Large intestine (tissue), 3 donors: ENCODE measurements around the gene PRKN. TPM values are rescaled to one million over a fixed set of nuclear protein-coding genes. Genes with fewer than 3 reads are reported as not detected.
A peak's percentile ranks its signal among the peaks of the same experiment; 100 is the strongest.

ENCODE experiments used
- DNase-seq, 2 donors: peaks; one replicate each; pipeline versions ENCODE4 v3.0.0 to v3.0.0-alpha.2; 2013
- H3K27ac ChIP-seq: one replicate; pipeline ENCODE4 v1.5.1; 2013; ENCODE audit warnings: low read length
- H3K27me3 ChIP-seq: 2 replicates; pipeline ENCODE4 v1.6.1; 2013; ENCODE audit warnings: low read length; ENCODE audit not compliant: control insufficient read depth, insufficient read depth
- H3K36me3 ChIP-seq: 2 replicates; pipeline ENCODE4 v1.6.1; 2013; ENCODE audit warnings: low read length; ENCODE audit not compliant: control insufficient read depth, insufficient read depth
- H3K4me1 ChIP-seq: one replicate; pipeline ENCODE4 v1.6.1; 2013; ENCODE audit warnings: low read length; ENCODE audit not compliant: control insufficient read depth, insufficient read depth
- H3K4me3 ChIP-seq: one replicate; pipeline ENCODE4 v1.5.1; 2013; ENCODE audit warnings: low read length
- H3K9me3 ChIP-seq: one replicate; pipeline ENCODE4 v1.6.1; 2013; ENCODE audit warnings: mild to moderate bottlenecking, low read depth, low read length, moderate library complexity; ENCODE audit not compliant: control insufficient read depth
- WGBS: methylation state at CpG from one replicate; pipeline ENCODE4 v1.1.5; 2013; ENCODE audit warnings: low lambda C conversion rate; ENCODE audit not compliant: insufficient coverage; 5-methylcytosine and 5-hydroxymethylcytosine counted together
- polyA plus RNA-seq: library from polyadenylated mRNA; unstranded; fragments of 120-200 nt; gene quantifications from one replicate; pipeline ENCODE4 v1.2.1, GENCODE V29; 2013

The PRKN gene
- polyA plus RNA-seq, 1 donor = 2.5 TPM

DNA sequence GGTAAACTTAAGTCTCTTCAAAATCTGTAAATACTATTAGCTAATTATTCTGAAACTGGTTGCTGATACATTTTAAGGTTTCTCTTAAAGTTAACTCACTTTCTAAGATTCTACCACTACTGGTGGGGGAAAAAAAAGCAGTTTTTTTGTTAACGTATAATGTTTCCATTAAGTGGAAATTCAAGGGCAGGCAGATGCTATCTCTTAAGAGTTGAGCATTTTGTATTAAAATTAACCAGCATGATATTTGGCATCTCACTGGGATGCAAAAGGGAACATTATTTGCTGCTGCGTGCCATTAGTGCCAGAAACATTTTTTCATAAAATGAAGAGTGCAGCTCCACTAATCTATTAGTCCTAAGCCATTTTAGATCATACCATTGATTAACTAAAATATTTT, 246.2 kb downstream of the PRKN start:
- Histone ChIP-seq H3K9me3 (no peaks in the 10 kb centered on the region), H3K27me3 (no peaks in the 10 kb centered on the region), H3K36me3 (no peaks in the 10 kb centered on the region), H3K4me3 (no peak overlapping the region), H3K27ac (no peak overlapping the region), H3K4me1 (no peaks in the 10 kb centered on the region)
- DNase-seq = no peak
- WGBS = no CpG with 5 or more reads among the region's 2 CpGs

DNA sequence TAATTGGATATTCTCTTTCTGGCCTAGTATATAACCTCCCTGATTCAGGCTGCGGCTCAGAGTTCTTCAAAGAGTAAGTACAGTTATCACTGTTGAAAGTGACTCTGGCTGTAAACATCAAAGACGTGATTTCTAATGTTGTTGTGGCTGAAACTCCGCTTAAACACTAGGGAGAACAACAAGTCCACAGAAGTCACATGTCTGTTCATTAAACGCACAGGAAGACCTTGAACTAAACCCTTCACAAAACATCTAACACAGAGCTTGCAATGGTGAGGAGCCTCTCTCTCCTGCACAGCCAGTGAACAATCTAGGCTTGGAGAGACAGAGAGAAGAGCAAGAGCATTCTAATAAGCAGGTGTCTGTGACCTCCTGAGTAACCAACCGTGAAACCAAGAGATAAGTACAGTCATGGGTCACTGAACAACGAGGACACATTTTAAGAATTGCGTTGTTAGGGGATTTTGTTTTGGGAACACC, 249.3 kb downstream of the PRKN start:
- 60% methylated on average over 1 of the region's 7 CpGs for WGBS
- H3K27me3 ChIP-seq = no peaks in the 10 kb centered on the region
- no peaks in the 10 kb centered on the region for H3K9me3 ChIP-seq
- H3K36me3 ChIP-seq = no peaks in the 10 kb centered on the region
- no peak overlapping the region for H3K4me3 ChIP-seq
- H3K27ac ChIP-seq = no peak overlapping the region
- DNase-seq = no peak
- no peaks in the 10 kb centered on the region for H3K4me1 ChIP-seq

DNA sequence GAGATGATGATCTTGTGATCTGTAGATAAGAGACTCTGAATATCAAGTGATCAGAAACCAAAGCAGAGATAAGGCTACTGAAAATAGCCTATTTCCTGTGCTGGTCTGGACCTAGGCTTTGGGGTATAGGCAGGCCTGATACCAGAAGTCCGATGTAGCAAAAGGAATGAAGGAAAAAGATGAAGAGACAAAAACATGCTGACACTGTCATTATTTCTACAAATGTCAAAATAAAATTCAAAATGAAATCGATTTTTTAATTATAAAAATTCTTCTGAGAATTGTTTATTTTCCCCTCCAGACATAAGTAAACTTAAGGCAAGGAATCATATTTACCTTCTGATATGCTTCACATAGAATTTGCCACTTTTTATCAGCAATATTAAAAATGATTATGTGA, 252.8 kb downstream of the PRKN start:
- Histone ChIP-seq H3K27me3 (no peaks in the 10 kb centered on the region), H3K9me3 (no peaks in the 10 kb centered on the region), H3K4me3 (no peak overlapping the region), H3K27ac (no peak overlapping the region), H3K4me1 (no peaks in the 10 kb centered on the region), H3K36me3 (no peaks in the 10 kb centered on the region)
- WGBS = 80% methylated on average over 2 of the region's 2 CpGs
- DNase-seq = no peak

DNA sequence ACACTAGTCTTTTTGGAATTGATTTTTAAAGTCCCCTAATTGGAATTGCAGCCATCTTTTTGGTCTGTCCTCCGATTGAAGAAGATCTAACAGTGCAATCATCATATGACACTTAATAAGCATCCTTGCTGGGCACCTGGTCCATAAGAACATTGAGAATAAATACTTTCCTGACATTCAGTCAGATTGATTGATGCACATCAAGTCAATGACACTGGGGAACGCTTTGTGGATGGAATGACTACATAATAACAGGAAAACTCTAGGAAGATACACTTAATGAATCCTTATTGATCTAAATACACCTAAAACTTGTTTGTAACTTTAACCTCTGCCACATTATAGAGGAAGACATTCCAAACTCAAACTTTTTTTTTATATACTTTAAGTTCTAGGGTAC, 255.7 kb downstream of the PRKN start:
- H3K27ac ChIP-seq = no peak overlapping the region
- H3K9me3 ChIP-seq = no peaks in the 10 kb centered on the region
- no peaks in the 10 kb centered on the region for H3K36me3 ChIP-seq
- no peak for DNase-seq
- no peaks in the 10 kb centered on the region for H3K4me1 ChIP-seq
- H3K27me3 ChIP-seq = no peaks in the 10 kb centered on the region
- H3K4me3 ChIP-seq = no peak overlapping the region
- WGBS = 83% methylated on average over 1 of the region's 2 CpGs

- Histone ChIP-seq H3K4me1 (no peaks in the 10 kb centered on the region), H3K27ac (no peak overlapping the region), H3K36me3 (no peaks in the 10 kb centered on the region), H3K9me3 (no peaks in the 10 kb centered on the region), H3K4me3 (no peak overlapping the region), H3K27me3 (no peaks in the 10 kb centered on the region)
- peak in 1 of 2 donors; percentile 23 for DNase-seq
- WGBS = no CpG with 5 or more reads among the region's 2 CpGs
These were observed 259.2 kb downstream of the PRKN start for GRCh38 chr6:162468326-162468725.

- H3K9me3 ChIP-seq = no peaks in the 10 kb centered on the region
- H3K4me1 ChIP-seq = no peaks in the 10 kb centered on the region
- H3K27me3 ChIP-seq = no peaks in the 10 kb centered on the region
- no peak overlapping the region for H3K27ac ChIP-seq
- no peak overlapping the region for H3K4me3 ChIP-seq
- DNase-seq = no peak
- no peaks in the 10 kb centered on the region for H3K36me3 ChIP-seq
- WGBS = 0% methylated on average over 1 of the region's 9 CpGs
These were observed 259.9 kb downstream of the PRKN start for GRCh38 chr6:162467679-162468078.

DNA sequence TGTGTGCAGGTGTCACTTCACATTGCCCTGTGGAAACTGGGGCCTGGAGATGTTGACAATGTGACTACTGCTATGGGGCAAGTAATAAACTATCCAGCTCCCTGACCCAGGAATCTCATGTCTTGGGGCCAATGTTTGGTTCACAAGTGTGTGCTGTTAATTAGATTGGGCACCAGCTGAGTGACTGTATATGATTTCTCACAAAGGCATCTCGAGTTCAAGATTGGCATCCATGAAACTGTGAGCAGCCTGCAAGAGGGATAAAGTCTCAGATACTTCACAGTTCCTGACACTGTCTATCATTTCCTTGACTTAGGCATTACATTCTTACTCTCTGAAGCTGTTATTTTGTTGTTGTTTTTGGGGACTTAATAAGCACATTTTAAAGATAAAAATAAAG, 264.0 kb downstream of the PRKN start:
- no CpG with 5 or more reads among the region's 1 CpG for WGBS

DNA sequence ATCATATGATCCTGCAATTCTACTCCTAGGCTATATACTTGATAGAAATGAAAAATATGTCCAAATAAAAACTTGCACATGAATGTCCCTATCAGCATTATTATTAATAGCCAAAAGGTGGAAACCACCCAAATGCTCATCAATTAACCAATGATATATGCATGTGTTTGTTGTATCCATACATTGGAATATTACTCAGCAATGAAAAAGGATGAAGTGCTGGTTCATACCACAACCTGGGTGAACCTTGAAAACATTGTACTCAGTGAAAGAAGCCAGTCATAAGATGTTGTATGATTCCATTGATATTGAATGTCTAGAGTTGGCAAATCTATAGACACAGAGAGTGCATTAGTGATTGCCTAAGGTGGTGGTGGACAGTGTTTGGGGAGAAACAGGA, 267.6 kb downstream of the PRKN start:
- H3K36me3 ChIP-seq = no peaks in the 10 kb centered on the region
- no peaks in the 10 kb centered on the region for H3K27me3 ChIP-seq
- H3K4me1 ChIP-seq = no peaks in the 10 kb centered on the region
- no peak overlapping the region for H3K27ac ChIP-seq
- H3K4me3 ChIP-seq = no peak overlapping the region
- DNase-seq = no peak
- no peaks in the 10 kb centered on the region for H3K9me3 ChIP-seq

More for the DNA sequence above, 264.0 kb downstream of the PRKN start:
- Histone ChIP-seq H3K27ac (no peak overlapping the region), H3K4me3 (no peak overlapping the region), H3K27me3 (no peaks in the 10 kb centered on the region), H3K9me3 (no peaks in the 10 kb centered on the region), H3K4me1 (no peaks in the 10 kb centered on the region), H3K36me3 (no peaks in the 10 kb centered on the region)
- no peak for DNase-seq

- Histone ChIP-seq H3K36me3 (no peaks in the 10 kb centered on the region), H3K4me1 (no peaks in the 10 kb centered on the region), H3K9me3 (no peaks in the 10 kb centered on the region), H3K27me3 (no peaks in the 10 kb centered on the region), H3K27ac (no peak overlapping the region), H3K4me3 (no peak overlapping the region)
- WGBS = no CpG with 5 or more reads among the region's 9 CpGs
- no peak for DNase-seq
These were observed 277.2 kb downstream of the PRKN start for GRCh38 chr6:162450358-162450757.

- H3K27ac ChIP-seq = no peak overlapping the region
- 86% methylated on average over 2 of the region's 3 CpGs for WGBS
- H3K36me3 ChIP-seq = no peaks in the 10 kb centered on the region
- H3K9me3 ChIP-seq = no peaks in the 10 kb centered on the region
- H3K27me3 ChIP-seq = no peaks in the 10 kb centered on the region
- no peak overlapping the region for H3K4me3 ChIP-seq
- no peak for DNase-seq
- H3K4me1 ChIP-seq = no peaks in the 10 kb centered on the region
These were observed 279.3 kb downstream of the PRKN start for GRCh38 chr6:162448294-162448693.

GRCh38 chr6:162443101-162443500, 284.5 kb downstream of the PRKN start:
- WGBS = no CpG with 5 or more reads among the region's 10 CpGs
- no peak for DNase-seq

More at GRCh38 chr6:162443101-162443500, 284.5 kb downstream of the PRKN start:
- Histone ChIP-seq H3K36me3 (no peaks in the 10 kb centered on the region), H3K27ac (no peak overlapping the region), H3K4me3 (no peak overlapping the region), H3K4me1 (no peaks in the 10 kb centered on the region), H3K27me3 (no peaks in the 10 kb centered on the region), H3K9me3 (peaks cover 3% of the 10 kb centered on the region)
